ENCODE results near the gene IFT88. TPM values are rescaled to one million over a fixed set of nuclear protein-coding genes. Genes with fewer than 3 reads are reported as not detected.

IFT88 gene
- total RNA-seq, 1 experiment from 2014 or later: 2.9 TPM

DNA sequence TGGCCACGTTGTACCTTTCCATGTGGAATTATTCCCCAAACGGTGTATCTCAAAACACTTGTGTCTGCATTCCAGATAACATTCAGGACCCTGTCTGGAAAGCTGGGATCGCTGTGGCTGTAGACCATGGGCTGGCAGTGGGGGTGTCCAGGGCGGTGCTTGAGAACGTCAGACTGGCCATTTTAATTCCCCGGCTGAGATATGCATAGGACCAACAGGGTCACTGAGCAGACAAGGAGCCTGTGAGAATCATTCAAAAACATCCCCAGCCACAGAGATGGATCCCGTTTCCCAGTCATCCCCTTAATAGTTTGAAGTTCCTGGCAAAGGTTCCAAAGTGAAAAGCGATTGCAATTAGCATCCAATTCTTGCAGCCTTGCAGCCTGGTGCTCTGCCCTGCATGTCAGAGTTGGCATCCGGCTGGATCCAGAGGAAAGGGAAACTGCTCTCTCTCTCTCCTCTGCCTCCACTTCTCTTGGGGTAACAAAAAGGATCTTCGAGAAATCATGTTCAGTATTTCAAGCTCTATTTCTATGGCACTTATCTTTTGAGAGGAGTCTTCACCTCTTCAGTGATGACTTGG lies 41.6 kb downstream of the IFT88 start:
- in situ Hi-C loops (cut with HindIII; ENCODE audit: low pct_unique_long_range_greater_than_20kb, low sequenced_read_pairs): no loop called here
- DNase-seq (ENCODE audit: low read depth): no peak

DNA sequence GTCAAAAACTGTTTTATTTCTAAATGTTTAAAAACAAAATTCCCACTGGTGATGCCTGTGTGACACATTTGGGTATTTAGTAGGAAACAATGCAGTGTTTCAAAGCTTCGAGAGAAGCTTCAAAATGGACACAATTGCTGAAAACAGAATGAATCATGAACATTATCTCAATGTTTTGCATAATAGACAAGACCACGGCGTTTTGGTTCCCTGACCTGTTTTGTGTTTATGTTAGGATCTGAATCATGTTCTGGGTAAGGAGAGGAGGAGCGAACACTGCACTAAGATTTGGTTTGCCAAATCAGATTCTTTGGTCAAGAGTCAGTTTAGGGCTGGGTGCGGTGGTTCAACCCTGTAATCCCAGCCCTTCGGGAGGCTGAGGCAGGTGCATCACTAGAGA lies 42.2 kb downstream of the IFT88 start:
- no peak for DNase-seq (ENCODE audit: low read depth)
- in situ Hi-C loops (cut with HindIII; ENCODE audit: low pct_unique_long_range_greater_than_20kb, low sequenced_read_pairs): no loop called here

DNA sequence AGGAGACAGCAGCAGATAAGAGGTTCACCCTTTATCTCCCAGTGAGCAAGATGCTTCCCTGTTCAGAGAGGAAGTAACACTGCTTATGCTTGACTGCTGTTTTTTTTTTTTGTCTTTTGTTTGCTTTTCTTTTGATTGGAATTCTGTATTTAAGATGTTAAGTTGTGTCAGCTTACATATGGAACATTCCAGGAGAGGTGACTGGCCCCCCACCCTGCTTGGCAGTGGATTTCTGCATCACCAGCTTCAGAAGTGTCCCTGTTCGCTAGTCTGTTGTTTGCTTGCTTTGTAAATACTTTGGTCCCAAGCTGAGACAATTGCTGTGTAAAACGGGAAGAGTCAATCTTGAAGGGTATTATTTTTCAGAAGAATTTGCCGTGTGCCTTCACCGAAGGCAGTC lies 43.0 kb downstream of the IFT88 start:
- DNase-seq (ENCODE audit: low read depth): no peak
- in situ Hi-C loops (cut with HindIII; ENCODE audit: low pct_unique_long_range_greater_than_20kb, low sequenced_read_pairs): no loop called here

DNA sequence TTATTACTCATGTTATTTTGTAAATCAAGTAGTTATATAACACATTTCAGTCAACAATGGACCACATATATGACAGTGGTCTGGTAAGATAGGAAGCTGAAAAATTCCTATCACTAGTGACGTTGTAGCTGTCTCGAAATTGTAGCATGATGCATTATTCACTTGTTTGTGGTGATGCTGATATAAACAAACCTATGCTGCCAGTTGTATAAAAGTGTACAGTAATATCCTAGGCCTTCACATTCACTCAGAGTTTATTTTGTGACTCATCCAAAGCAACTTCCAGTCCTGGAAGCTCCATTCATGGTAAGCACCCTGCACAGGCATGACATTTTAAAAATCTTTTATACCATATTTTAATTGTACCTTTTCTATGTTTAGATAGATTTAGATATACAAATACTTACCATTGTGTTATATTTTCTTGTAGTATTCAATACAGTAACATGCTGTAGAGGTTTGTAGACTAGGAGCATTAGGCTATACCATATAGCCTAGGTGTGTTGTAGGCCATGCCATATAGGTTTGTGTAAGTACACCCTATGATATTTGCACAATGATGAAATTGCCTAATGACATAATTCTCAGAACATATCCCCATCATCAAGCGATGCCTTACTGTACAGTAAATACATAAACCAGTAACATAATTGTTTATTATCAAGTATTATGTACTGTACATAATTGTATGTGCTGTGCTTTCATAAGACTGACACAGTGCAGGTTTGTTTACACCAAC lies 49.3 kb downstream of the IFT88 start:
- peak; percentile 9 for DNase-seq (ENCODE audit: low read depth)
- in situ Hi-C loops (cut with HindIII; ENCODE audit: low pct_unique_long_range_greater_than_20kb, low sequenced_read_pairs): no loop called here

DNA sequence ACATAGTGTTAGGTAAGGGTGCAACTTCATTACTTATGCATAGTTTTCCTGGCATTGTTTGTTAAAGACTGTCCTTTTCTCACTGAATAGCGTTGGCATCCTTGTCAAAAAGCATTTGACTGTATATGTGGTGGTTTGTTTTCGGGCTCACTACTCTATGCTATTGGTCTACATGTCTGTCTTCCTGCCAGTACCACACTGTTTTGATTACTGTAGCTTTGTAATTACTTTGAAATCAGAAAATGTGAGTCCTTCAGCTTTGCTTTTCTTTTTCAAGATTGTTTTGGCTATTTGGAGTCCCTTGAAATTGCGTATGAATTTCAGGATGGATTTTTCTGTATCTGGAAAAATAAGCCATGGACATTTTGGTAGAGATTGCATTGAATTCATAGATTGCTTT lies 56.0 kb downstream of the IFT88 start:
- in situ Hi-C loops (cut with HindIII; ENCODE audit: low pct_unique_long_range_greater_than_20kb, low sequenced_read_pairs): no loop called here

DNA sequence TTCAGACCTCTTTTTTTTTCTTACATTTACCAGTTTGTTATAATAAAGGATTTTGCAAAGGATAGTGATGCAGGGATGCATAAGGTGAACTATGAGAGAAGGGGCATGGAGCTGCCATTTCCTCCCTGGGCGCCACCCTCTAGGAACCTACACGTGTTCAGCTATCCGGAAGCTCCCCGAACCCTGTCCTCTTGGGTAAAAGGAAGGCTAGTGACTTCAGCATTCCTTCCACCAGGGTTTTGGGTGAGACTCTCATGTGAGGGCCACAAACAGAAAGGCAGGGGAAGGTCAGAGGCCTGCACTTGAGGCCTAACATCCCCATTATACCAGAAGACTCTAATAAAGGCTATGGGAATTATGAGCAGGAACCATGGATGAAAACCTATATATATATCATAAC lies 57.3 kb downstream of the IFT88 start:
- in situ Hi-C loops (cut with HindIII; ENCODE audit: low pct_unique_long_range_greater_than_20kb, low sequenced_read_pairs): no loop called here
- no peak for DNase-seq (ENCODE audit: low read depth)

More for the DNA sequence above, 56.0 kb downstream of the IFT88 start:
- no peak for DNase-seq (ENCODE audit: low read depth)

DNA sequence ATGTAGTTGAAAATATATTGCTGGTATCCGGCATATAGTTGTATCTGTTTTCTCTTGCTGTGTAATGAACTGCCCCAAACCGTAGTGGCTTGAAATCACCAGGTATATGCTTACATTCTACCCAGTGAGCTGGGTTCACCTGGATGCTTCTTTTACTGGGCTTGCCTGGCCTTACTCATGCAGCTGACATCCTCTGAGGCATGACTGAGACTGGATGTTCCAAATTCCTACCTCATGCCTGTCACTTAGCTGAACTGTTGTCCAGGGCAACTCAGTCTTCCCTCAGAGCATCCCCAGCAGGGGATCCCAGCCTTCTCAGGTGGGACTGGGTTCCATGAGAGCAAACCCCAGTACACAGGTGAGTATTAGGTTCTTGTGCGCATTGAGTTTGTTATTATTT lies 66.8 kb downstream of the IFT88 start:
- in situ Hi-C loops (cut with HindIII; ENCODE audit: low pct_unique_long_range_greater_than_20kb, low sequenced_read_pairs): no loop called here
- DNase-seq (ENCODE audit: low read depth): no peak

DNA sequence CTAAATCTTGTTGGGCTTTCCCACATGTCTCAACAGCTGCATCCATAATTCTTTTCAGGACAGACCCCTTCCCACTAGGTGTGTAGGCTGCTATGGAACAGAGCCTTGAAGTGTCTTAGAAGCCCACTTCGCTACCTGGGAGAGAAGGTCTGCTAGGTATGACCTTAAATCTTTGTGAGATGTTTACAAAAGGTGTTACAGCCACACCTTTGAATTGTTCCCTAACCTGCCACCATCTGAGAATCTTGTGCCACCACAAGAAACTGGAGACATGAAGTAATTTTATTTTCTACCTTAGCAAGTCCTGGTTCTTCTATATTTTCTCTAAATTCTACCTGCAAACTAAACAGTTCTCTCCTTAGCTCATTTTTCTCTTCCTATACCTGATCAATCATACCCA lies 69.1 kb downstream of the IFT88 start:
- no peak for DNase-seq (ENCODE audit: low read depth)
- in situ Hi-C loops (cut with HindIII; ENCODE audit: low pct_unique_long_range_greater_than_20kb, low sequenced_read_pairs): no loop called here

DNA sequence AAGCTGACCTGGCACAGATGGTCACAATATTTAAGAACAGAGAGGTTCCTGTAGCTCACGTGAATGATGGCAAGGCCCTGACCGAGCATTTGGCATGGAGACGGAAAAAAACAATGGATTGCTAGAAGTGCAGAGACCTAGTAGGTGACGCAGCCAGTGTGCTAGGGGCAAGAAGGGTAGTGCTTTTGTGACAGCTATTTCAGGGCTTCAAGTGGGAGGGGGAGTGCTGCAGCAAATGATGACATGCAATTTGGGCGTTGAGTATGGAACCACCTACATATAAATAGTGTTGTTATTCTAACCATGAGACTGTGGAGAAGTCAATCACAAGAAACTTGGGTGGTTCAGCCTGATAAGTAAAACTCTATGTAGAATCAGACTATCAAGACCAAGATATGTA lies 70.9 kb downstream of the IFT88 start:
- no peak for DNase-seq (ENCODE audit: low read depth)
- in situ Hi-C loops (cut with HindIII; ENCODE audit: low pct_unique_long_range_greater_than_20kb, low sequenced_read_pairs): no loop called here

DNA sequence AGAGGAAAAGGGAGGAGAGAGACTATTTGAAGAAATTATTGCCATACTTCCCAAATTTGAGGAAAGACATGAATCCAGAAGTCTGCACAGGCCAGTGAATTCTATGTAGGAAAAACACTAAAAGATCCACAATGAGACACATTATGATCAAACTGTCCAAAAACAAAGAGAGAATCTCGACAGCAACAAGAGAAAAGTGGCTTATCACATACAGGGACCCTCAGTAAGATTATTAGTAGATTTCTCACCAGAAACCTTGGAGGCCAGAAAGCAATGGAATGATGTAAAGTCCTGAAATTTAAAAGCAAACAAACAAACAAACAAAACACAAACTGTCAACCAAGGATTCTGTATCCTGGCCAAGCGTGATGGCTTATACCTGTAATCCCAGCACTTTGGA lies 80.8 kb downstream of the IFT88 start:
- in situ Hi-C loops (cut with HindIII; ENCODE audit: low pct_unique_long_range_greater_than_20kb, low sequenced_read_pairs): no loop called here
- DNase-seq (ENCODE audit: low read depth): no peak

DNA sequence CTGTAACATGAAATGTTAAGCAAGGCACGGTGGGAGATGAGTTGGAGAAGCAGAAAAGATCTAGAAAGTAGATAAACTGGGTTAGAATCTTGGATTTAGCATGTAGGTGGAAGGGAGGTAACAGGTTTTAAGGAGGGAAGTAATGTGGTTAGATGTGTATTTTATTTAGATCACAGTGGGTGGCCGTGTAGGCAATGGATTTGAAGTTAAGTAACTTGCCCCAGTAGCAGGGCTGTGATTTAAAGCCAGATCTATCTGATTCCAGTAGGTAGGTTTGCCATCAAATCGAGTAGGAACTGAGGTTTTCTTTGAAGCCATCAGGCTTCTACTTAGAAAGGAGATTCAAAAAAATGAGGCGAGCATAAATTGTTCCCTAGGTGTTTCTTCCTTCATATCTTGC lies 86.0 kb downstream of the IFT88 start:
- DNase-seq (ENCODE audit: low read depth): no peak

DNA sequence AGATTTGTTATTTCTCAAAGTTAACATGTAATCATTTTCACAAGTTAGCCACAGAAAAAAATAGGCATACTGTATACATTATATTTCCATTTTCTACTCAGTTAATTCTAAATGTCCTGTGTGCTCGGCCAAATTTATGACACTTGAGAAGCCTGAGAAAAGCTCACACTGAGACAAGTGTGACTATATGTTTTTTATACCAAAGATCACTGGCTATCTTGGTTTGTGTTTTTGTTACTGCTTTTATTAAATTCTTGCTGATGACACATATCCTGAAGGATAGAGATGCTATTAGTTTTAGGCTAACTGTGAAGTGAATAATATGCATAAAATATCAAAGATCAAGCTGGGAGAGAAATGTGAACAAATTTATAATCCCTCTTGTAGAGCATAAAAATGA lies 87.2 kb downstream of the IFT88 start:
- in situ Hi-C loops (cut with HindIII; ENCODE audit: low pct_unique_long_range_greater_than_20kb, low sequenced_read_pairs): no loop called here

More for the DNA sequence above, 86.0 kb downstream of the IFT88 start:
- in situ Hi-C loops (cut with HindIII; ENCODE audit: low pct_unique_long_range_greater_than_20kb, low sequenced_read_pairs): no loop called here

DNA sequence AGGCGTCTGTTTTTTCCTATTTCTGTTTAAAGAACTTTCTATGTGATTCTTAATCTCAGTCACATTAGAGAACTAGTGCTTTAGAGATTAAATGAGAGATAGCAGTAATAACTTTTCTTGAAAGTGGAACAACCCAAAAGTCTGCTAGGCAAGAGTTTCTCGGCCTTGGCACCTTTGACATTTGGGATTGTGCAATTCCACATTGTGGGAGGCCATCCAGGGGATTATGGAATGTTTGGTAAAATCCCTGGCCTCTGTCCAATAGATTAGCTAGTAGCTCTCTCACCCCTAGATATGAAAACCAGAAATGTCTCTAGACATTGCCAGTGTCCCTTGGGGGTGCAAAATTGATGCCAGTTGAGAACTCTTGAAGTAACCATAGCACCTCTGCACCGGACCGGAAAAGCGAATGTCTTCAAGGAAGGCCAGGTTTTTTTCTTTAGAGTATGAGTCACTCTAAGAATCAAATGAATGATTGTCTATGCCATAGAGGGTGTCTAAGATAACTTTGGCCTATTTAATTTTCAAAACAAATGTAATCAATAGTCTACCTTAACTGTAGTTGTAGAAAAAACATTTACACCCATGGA lies 91.6 kb downstream of the IFT88 start:
- no peak for DNase-seq (ENCODE audit: low read depth)
- in situ Hi-C loops (cut with HindIII; ENCODE audit: low pct_unique_long_range_greater_than_20kb, low sequenced_read_pairs): no loop called here

More for the DNA sequence above, 87.2 kb downstream of the IFT88 start:
- DNase-seq (ENCODE audit: low read depth): no peak

DNA sequence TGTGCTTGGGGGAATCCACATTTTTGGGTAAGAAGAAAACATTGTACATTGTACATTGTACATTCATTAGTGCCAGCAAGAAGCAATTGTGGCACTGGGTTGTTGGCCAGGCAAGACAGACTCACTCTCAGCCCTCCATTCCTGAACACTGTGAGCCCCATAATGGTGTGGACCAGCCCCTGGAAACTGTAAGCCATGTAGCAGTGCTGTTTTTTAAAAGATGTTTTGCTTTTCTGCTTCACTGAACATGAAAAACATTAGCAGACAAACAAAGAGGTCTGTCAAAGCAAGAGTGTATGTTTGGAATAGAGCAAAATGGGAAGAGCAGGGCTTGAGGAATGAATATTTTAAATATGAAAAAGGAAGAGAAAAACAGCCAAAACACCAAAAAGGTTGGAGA lies 97.4 kb downstream of the IFT88 start:
- DNase-seq (ENCODE audit: low read depth): no peak
- in situ Hi-C loops (cut with HindIII; ENCODE audit: low pct_unique_long_range_greater_than_20kb, low sequenced_read_pairs): no loop called here

DNA sequence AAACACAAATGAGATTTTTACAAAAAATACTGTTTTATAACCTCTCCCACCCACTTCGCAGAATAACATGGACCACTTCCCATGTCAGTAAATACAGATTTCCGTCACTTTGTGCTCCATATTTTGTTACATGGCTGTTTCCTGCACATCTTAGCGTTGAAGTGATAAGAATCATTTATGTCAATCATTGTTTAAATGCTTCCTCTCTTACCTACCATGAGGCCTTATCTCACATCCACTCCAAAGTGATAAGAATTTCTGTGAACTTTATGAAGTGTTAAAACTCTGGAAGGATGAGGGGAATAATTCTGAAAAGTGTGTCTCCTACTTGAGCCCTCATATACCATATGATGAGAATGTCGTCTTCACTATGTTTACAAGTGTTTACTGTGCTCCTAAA lies 100.0 kb downstream of the IFT88 start:
- in situ Hi-C loops (cut with HindIII; ENCODE audit: low pct_unique_long_range_greater_than_20kb, low sequenced_read_pairs): no loop called here
- no peak for DNase-seq (ENCODE audit: low read depth)

DNA sequence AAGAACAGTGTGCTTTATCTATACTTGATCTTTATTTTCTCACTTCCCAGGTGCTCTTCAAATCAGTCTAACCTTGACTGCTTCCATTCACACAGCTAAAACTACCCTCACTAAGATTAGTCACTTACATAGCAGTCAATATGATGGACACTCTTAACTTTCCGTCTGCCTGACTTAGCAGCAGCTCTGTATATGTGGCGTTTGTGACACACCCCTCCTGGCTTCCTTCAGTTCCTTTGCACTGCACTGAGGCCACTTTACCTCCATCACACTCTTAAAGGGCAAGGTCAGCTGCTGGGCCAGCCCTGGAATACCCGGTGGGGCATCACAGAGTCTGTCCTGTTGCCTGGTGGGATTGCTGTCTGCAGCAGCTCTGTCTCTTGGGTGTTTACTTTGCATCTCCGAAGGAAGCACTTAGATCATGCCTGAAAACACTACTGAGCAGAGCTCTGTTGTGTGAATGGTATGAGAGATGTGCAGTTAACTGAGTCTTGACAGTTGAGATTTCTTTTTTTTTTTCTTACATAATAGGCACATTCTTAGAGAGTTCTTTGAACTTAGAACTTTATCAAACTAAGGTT lies 101.0 kb downstream of the IFT88 start:
- in situ Hi-C loops (cut with HindIII; ENCODE audit: low pct_unique_long_range_greater_than_20kb, low sequenced_read_pairs): no loop called here
- no peak for DNase-seq (ENCODE audit: low read depth)

DNA sequence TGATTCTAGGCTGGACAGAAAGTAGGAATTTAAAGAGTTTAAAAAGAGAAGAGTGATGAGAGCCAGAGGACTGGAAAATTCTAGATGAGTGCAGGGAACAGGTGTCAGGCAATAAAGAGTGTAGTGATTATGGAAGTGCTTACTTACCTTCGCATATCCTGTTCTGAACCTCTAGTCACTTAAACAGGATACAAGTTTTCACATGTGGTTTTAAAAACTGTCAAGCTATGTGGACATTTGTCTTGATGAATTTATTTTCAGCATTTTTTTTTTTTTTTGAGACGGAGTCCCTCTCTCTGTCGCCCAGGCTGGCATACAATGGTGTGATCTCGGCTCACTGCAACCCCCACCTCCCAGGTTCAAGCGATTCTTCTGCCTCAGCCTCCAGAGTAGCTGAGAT lies 102.2 kb downstream of the IFT88 start:
- in situ Hi-C loops (cut with HindIII; ENCODE audit: low pct_unique_long_range_greater_than_20kb, low sequenced_read_pairs): no loop called here

DNA sequence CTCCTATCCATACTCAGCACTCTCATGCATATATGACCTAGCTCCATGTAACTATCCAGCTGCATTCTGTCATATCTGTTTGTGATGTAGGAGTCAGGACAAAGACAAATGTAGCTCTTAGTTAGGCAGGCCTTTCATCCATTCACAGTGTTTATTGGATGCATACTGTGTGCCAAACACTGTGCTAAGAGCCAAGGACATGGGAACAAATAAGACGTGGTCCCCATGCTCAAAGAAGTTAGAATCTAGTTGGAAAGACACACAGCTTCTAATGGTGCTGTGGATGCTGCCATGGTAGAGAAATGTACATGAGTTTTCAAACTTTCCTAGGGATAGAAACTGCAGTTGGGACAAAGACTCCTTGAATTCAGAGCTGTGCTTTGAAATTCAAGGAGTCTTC lies 104.8 kb downstream of the IFT88 start:
- in situ Hi-C loops (cut with HindIII; ENCODE audit: low pct_unique_long_range_greater_than_20kb, low sequenced_read_pairs): no loop called here

More for the DNA sequence above, 102.2 kb downstream of the IFT88 start:
- no peak for DNase-seq (ENCODE audit: low read depth)

DNA sequence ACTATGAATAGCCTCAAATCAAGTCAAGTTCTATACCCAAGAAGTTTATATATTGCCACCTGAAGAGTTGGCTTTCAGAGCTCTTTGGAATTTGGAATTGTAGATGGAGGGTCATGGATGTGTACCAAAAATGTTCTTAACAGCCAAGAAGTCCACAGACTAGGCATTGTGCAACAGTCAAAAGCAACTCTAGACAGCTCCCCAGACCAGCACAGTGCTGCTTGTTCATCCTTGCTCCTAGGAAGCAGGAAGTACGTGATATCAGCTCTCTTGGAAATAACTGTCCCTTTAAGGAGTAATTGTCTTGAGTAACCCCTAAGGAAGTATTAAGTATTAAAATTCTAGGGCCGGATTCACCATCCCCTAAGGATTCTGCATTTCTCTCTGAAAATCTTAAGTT lies 105.8 kb downstream of the IFT88 start:
- DNase-seq (ENCODE audit: low read depth): no peak
- in situ Hi-C loops (cut with HindIII; ENCODE audit: low pct_unique_long_range_greater_than_20kb, low sequenced_read_pairs): no loop called here

More for the DNA sequence above, 104.8 kb downstream of the IFT88 start:
- no peak for DNase-seq (ENCODE audit: low read depth)

Measured in Caki2 (cell line).